Endothelial cell (in vitro differentiated cells): Measurements from ENCODE around the gene WDR18. TPM values are rescaled to one million over a fixed set of nuclear protein-coding genes. Genes with fewer than 3 reads are reported as not detected.
"Not testable (repeated sequence)": the region's sequence is repeated elsewhere in the genome, so short reads cannot be mapped to it uniquely, and the experiment has no call there.

Experiments
- DNase-seq: peaks from one replicate; pipeline ENCODE4 v3.0.0; 2021; ENCODE audit warnings: low spot score
- H3K27ac Mint-ChIP-seq: one replicate; pipeline ENCODE4 v1.8.0; 2021; ENCODE audit warnings: mixed read lengths, inconsistent platforms; ENCODE audit not compliant: unreplicated experiment
- H3K27me3 Mint-ChIP-seq: one replicate; pipeline ENCODE4 v1.8.0; 2021; ENCODE audit warnings: mild to moderate bottlenecking, moderate library complexity, mixed read lengths, inconsistent platforms; ENCODE audit not compliant: unreplicated experiment
- H3K36me3 Mint-ChIP-seq: one replicate; pipeline ENCODE4 v1.8.0; 2021; ENCODE audit warnings: mild to moderate bottlenecking, low read depth, mixed read lengths, inconsistent platforms; ENCODE audit not compliant: unreplicated experiment
- H3K4me1 Mint-ChIP-seq: one replicate; pipeline ENCODE4 v1.8.0; 2021; ENCODE audit warnings: mild to moderate bottlenecking, mixed read lengths, inconsistent platforms; ENCODE audit not compliant: unreplicated experiment
- H3K4me3 Mint-ChIP-seq: one replicate; pipeline ENCODE4 v1.8.0; 2021; ENCODE audit warnings: mild to moderate bottlenecking, mixed read lengths, inconsistent platforms; ENCODE audit not compliant: unreplicated experiment
- H3K9me3 Mint-ChIP-seq: one replicate; pipeline ENCODE4 v1.8.0; 2021; ENCODE audit warnings: mixed read lengths, inconsistent platforms; ENCODE audit not compliant: unreplicated experiment
- total RNA-seq: library from RNA; stranded (reverse); fragmentation: NEBNext Ultra II Directional; extraction: Animal tissue kit (Norgen Biotek cat#: 25700); gene quantifications from one replicate; pipeline ENCODE4 v1.2.1, GENCODE V29; 2021; ENCODE audit not compliant: unreplicated experiment
- TF ChIP-seq, protein P1 (sequence below): fragments of 200-600 bp; sonication (generic); IDR thresholded peaks from one replicate; pipeline ENCODE4 v1.5.0; 2021; ENCODE audit warnings: antibody characterized with exemption; ENCODE audit not compliant: unreplicated experiment

Gene WDR18
- total RNA-seq, 1 donor from 2014 or later = 53.1 TPM

DNA sequence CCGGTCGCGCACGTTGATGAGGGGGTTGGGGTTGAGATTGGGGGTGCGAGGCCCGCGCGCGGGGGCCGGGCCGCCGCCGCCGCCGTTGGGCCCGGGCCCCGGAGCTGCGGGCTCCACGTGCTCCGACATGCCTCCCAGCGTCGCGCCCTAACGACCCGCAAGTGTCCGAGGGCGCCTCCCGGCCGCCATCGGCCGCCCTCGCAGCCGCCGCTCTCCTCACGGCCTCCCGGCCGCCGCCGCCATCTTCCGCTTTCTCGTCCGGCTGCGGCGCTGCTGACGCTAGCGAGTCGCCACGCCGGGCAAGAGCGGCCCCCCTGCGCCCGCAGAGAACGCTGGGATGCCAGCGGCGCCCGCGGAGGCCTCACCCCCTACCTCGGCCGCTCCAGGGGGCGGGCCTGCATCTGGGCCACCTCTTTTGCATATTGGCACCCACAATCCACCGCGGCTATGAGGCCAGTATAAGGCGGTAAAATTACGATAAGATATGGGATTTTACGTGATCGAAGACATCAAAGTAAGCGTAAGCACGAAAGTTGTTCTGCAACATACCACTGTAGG is 36.8 kb downstream of the WDR18 start, which contains the start of gene TMEM259:
Gene TMEM259, minus strand, starts transcription at position 256 of the 558 bp plus-strand sequence. Its CDS starts 127 bp downstream, at position 129.
- Mint-ChIP-seq H3K27me3 (peaks cover 6% of the 10 kb centered on the region), H3K9me3 (no peaks in the 10 kb centered on the region), H3K4me1 (peaks cover 20% of the 10 kb centered on the region), H3K4me3 (peak within 1 kb of the TSS; percentile 96), H3K36me3 (peaks cover 3% of the 10 kb centered on the region), H3K27ac (peak within 1 kb of the TSS; percentile 98)
- TF ChIP-seq, protein P1, sequence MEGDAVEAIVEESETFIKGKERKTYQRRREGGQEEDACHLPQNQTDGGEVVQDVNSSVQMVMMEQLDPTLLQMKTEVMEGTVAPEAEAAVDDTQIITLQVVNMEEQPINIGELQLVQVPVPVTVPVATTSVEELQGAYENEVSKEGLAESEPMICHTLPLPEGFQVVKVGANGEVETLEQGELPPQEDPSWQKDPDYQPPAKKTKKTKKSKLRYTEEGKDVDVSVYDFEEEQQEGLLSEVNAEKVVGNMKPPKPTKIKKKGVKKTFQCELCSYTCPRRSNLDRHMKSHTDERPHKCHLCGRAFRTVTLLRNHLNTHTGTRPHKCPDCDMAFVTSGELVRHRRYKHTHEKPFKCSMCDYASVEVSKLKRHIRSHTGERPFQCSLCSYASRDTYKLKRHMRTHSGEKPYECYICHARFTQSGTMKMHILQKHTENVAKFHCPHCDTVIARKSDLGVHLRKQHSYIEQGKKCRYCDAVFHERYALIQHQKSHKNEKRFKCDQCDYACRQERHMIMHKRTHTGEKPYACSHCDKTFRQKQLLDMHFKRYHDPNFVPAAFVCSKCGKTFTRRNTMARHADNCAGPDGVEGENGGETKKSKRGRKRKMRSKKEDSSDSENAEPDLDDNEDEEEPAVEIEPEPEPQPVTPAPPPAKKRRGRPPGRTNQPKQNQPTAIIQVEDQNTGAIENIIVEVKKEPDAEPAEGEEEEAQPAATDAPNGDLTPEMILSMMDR = no peak
- peak; percentile 96 for DNase-seq

DNA sequence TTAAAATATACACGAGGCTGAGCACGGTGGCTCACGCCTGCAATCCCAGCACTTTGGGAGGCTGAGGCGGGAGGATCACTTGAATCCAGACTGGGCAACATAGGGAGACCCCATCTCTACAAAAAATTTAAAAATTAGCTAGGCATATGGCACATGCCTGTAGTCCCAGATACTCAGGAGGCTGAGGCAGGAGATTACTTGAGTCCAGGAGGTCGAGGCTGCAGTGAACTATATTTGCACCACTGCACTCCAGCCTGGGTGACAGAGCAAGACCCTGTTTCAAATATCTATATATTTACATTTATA is 39.7 kb downstream of the WDR18 start:
- H3K27ac Mint-ChIP-seq, H3K4me3 Mint-ChIP-seq, H3K36me3 Mint-ChIP-seq, H3K27me3 Mint-ChIP-seq, DNase-seq, H3K9me3 Mint-ChIP-seq: not testable (repeated sequence)
- H3K4me1 Mint-ChIP-seq = peaks cover 11% of the 10 kb centered on the region

DNA sequence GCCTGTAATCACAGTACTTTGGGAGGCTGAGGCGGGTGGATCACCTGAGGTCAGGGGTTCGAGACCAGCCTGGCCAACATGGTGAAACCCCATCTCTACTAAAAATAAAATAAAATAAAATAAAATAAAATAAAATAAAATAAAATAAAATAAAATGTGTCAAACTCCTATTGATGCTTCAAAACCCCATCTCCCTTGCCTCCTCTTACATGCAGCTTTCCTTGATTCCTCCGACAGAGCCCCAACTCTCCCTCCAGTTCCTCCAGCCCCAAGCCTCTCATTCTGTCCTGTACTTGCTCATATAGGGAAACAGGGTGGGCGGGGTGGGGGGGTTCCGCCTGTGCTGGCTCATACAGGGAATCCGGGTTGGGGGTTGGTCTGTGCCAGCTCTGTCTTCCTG is 40.9 kb downstream of the WDR18 start:
- H3K27ac Mint-ChIP-seq, H3K9me3 Mint-ChIP-seq, DNase-seq, H3K27me3 Mint-ChIP-seq, H3K36me3 Mint-ChIP-seq: not testable (repeated sequence)
- peak overlapping the region; percentile 82 for H3K4me3 Mint-ChIP-seq
- peaks cover 12% of the 10 kb centered on the region for H3K4me1 Mint-ChIP-seq

DNA sequence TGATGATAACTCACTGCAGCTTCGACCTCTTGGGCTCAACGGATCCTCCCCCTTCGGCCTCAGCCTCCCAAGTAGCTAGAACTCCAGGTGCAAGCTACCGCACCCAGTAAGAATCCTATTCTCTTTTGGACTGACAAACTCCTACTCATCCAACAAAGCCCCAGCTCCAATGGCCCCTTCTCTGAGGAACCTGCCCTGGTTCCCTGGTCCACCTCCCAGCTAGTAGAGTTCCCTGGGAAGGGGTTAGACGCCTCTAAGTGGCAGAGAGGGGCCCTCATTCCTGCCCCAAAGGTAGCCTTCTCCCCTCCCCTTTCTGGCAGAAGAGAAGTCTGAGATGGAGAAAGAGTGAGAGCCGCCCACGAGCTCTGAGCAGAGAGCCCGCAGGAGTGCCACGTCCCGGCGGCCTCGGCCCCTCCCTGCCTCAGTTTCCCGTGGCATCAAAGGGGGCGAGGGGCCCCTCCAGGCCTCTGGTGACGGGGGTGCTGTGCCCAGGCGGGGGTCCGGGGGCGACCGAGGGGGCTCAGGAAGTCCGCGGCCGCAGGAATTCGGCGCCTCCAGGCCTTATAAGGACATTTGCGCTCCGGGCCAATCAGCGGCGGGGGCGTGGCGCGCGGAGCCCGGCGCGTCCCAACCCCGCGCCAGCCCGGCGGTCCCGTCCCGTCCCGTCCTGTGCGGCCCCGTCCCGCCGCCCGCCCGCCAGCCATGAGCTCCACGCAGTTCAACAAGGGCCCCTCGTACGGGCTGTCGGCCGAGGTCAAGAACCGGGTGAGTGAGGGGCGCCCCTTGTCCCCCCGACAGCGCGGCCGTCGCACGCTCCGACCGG is 42.0 kb downstream of the WDR18 start, which contains the start of gene CNN2:
Gene CNN2, plus strand, starts transcription at position 649 of the 823 bp plus-strand sequence. Its CDS starts 54 bp downstream, at position 703.
- Mint-ChIP-seq H3K27me3 (peaks cover 10% of the 10 kb centered on the region), H3K9me3 (no peaks in the 10 kb centered on the region), H3K4me3 (peak within 1 kb of the TSS; percentile 96), H3K4me1 (peaks cover 11% of the 10 kb centered on the region), H3K36me3 (peaks cover 3% of the 10 kb centered on the region), H3K27ac (peak within 1 kb of the TSS; percentile 93)
- TF ChIP-seq, protein P1 = no peak
- peak; percentile 84 for DNase-seq

DNA sequence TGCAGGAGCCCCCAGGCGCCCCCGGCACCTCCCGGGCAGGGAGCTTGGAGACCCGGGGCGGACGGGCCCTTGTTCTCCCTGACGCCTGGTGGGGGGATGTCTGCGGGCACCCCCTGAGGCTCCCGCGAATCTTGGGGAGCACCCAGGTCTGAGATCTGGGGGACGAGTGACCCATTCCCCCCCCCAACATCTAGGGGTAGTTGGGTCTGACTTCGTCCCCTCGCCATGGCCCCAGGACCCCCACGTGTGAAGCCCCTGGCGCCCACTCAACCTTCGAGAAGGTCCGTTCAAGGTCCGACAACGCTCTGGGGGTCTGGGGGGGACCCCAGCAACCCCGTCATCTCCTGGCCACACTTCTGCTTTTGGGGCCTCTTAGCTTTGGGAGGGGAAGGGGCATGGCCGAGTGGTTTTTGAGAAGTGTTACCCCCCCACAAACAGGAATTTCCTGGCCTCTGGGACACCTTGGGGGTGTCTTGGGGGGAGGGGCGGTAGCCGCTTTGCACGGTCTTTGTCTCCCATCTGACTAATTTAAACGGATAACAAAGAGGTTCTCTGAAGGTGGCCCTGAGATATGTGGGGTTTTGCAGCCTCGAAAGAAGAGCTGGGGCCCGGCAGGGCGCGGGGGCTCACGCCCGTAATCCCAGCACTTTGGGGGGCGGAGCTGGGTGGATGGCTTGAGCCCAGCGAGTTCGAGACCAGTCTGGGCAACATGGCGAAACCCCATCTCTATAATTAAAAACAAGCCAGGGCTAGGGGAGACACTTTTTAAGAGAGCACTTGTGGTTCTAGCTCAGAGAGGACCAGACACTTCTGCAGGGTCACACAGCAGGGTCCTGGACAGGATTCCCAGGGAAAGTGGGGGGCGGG is 42.9 kb downstream of the WDR18 start:
- Mint-ChIP-seq H3K4me1 (peaks cover 5% of the 10 kb centered on the region), H3K9me3 (no peaks in the 10 kb centered on the region), H3K4me3 (peak overlapping the region; percentile 96), H3K27ac (peak overlapping the region; percentile 89), H3K27me3 (peaks cover 8% of the 10 kb centered on the region), H3K36me3 (no peaks in the 10 kb centered on the region)
- no peak for DNase-seq
- TF ChIP-seq, protein P1 = no peak
